Pons (tissue), 1 donor: ENCODE data around the gene EFL1.

ENCODE experiments used
- DNase-seq: peaks from one replicate; pipeline ENCODE4 v3.0.0-alpha.2; 2016; ENCODE audit warnings: low spot score

Gene EFL1

DNA sequence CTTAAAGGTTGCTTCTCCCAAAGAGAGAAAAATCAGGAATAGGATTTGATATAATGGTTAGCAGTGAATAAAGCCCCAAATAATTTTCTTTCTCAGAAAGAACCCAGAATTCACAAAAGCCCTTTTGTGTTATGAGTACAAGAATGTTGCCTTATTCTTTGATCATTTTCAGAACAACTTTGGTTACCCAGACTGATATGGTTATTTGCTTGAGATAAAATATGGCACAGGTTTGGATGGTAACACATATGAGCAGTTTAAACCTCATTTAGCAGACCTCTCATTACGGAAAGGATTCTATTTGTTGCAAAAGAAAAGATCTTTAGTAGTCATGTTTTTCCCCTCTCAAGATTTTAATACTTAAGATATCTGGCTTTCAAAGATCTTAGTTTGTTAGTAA, 111.9 kb downstream of the EFL1 start:
- no peak for DNase-seq

GRCh38 chr15:82146990-82147461, 115.5 kb downstream of the EFL1 start:
- DNase-seq, result peak; percentile 14

- no peak for DNase-seq
These were observed 116.0 kb downstream of the EFL1 start for GRCh38 chr15:82146576-82146975.

GRCh38 chr15:82143390-82144385, 118.8 kb downstream of the EFL1 start:
- DNase-seq, result no peak

- no peak for DNase-seq
These were observed 121.6 kb downstream of the EFL1 start for GRCh38 chr15:82140886-82141285.

GRCh38 chr15:82139823-82140268, 122.7 kb downstream of the EFL1 start:
- DNase-seq, result peak; percentile 63

DNA sequence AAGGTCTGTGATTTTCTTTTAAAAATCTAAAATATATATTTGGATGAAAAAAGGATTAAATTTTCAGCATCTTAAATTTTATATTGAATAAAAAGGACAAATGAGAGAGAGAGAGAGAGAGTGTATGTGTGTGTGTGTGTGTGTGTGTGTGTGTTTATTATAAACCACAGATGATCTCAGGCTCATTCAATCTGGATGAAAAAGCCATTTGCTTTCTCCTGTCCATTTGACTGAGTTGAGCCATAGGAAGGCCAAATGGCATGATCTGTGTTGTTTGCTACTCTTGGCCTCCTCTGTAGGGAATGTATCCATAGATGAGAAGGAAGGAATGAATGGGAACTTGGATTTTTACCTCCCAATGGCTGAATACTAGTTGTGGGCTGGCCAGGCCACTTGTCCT, 124.2 kb downstream of the EFL1 start:
- no peak for DNase-seq

DNA sequence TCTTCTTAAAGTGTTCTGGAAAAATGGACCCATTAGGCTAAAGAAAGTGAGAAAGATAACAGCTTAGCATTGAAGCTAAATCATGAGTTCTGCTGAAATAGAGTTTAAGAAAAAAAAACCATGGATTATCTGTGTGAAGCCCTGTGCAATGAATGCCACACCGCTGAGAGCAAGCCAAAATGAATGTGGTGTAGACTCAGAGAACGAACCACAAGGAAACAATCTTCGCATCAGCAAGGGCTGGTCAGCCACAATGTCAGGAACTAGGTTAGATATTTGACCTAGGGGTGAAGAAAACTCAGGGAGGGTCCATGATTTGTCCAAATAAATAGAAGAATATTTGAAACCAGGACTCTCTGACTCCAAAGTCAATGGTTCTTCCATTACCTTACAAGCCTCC, 125.3 kb downstream of the EFL1 start:
- no peak for DNase-seq

- DNase-seq, result no peak
These were observed 126.4 kb downstream of the EFL1 start for GRCh38 chr15:82136120-82136519.

- no peak for DNase-seq
These were observed 126.9 kb downstream of the EFL1 start for GRCh38 chr15:82135638-82136037.

DNA sequence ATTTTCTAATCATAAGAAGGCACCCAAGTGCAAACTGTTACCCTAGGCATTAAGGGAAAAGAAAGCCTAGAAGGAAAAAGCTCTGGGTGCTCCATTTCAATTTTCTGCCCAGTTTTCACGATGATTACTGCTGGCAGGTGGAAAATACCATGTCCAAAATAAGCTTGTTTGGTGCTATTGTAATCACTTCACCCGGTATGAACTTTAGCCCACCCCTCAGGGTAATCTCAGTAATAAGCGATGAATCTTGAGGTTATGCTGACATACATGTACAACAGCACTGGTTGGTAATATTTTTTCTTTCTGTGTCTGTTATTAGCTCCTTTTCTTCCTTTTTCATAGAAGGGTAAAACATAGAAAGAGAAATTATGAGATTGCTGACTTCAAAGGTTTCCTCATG, 128.1 kb downstream of the EFL1 start:
- no peak for DNase-seq

- no peak for DNase-seq
These were observed 129.3 kb downstream of the EFL1 start for GRCh38 chr15:82133251-82133650.

DNA sequence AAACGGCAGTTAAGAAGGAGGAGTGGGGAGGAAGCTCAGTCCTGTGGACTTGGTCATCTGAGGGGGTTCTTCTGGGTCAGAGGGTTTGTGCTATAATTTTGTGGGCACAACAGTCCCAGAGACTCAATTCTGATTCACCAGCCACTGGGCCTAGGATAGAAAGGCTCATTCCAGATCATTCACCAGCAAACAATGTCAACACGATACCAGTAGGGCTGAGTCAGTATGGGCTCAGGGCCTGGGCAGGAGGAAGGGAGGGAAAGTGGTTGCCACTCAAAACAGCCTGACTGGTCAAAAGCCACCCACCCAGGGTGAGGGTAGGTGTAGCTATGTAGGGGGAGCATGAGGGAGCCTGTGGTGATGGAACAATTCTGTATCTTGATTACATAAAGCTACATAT, 129.8 kb downstream of the EFL1 start:
- no peak for DNase-seq

GRCh38 chr15:82132096-82132495, 130.4 kb downstream of the EFL1 start:
- DNase-seq, result no peak

DNA sequence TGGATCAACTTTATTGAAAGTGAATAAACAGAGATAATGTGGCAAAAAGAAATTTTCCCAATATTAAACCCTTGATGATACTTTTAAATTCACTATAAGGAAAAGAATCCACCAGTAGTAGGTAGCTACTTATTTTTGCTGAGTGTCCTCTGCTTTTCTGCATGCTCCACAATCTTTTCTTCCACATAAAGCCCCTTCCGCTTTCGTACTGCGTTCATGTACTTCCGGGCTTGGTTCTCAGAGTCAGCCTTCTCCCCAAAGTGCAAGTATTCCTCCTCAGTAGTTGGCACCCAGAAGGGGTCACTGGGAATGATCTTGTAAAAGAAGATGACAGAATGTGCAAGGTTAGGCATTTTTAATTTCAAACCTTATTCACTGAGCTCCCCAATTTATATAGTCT, 132.3 kb downstream of the EFL1 start:
- peak; percentile 35 for DNase-seq

DNA sequence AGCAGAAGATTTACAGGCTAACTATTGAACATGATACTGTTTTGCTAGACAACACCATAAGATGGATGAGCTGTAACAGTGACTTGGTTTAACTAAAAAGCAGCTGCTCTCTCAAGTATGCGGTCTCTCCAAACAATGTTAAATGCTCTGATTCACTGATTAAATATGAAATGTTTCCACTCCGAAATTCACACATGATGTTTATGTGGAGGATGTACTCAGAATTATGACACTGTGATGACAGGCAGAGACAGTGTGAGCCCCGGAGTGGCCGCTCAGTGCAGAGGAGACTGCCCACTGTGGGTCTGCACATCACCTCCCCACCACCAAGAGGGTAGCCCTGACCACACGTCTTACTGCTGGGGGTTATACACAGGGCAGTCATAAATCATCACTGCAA, 132.8 kb downstream of the EFL1 start:
- DNase-seq, result no peak

- no peak for DNase-seq
These were observed 133.3 kb downstream of the EFL1 start for GRCh38 chr15:82129149-82129692.

GRCh38 chr15:82128401-82129148, 134.0 kb downstream of the EFL1 start:
- DNase-seq, result no peak

GRCh38 chr15:82127581-82127980, 135.0 kb downstream of the EFL1 start:
- DNase-seq, result no peak

DNA sequence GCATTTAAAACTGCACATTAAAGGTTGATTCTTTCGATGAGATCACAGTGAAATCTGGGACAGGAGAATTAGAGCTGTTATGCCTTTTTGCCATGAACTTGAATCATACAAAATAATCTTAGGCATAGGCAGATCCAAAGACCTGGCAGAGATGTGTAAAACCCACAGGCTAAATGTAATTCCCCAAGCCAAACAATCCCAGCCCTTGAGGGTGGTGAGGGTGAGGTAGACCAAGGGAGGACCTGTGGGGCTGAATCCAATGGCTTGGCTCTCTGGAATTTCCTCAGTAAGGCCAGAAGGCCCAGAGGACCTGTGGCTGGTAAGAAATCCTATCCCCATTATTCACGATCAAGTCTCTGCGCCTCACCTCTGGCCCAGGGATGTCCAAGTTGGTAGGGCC, 136.2 kb downstream of the EFL1 start:
- DNase-seq, result no peak

DNA sequence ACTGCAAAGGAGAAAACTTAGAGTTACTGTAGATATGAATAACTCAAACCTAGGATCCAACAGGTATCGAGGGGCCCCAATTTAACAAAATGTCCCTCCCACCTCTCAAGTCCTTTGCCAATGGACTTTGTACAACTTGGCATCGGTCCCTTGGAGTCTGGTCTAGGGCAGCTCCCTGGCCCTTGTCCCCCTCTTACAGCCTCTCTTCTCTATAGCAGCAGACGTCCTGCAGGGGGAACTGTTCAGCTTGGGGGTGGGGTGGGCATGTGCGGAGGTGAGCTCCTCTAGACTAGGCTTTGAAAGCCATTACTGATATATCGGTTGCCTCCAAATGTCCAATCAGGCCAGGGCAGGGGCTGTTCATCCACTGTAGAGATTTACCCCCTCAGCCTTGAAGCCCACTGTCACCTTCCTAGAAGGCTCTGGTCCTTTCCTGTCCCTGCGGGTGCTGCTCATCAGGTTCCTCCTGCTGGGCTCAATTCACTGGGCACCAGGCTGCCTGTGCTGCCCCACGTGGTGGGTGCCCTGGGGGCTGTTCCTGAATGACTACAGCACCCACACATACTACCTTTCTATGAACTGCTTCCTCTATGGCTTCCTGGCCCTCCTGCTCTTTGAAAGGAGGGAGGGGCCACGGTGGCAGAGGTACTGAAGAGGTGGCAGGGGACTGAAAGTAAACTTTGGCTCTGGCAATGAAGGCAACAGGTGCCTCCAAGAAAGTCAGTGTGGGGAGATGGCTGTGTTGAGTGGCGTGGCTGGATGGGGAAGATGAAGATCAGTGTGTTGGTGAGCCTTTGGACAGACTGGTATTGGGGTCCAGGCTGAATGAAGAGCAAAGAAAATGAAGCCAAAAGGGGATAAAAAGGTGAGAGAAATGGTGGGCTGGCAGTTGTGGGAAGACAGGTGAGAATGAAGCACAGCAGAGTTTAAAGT, 137.9 kb downstream of the EFL1 start:
- no peak for DNase-seq
